HG02759 (cell line): ENCODE results near the gene BRCA2.
A peak's percentile ranks its signal among the peaks of the same experiment; 100 is the strongest.

Source experiments
- ATAC-seq: cut with Tn5 transposase; IDR thresholded peaks from one replicate; pipeline ENCODE4 v1.9.1; 2021; ENCODE audit warnings: mild to moderate bottlenecking, moderate library complexity; ENCODE audit not compliant: unreplicated experiment

BRCA2 gene

GRCh38 chr13:32315238-32316027, at the start of gene BRCA2, which contains the start of gene ZAR1L:
BRCA2 (plus strand) TSS chr13:32315508; CDS start chr13:32316461, 953 bp downstream.
ZAR1L (minus strand) TSS chr13:32315363; CDS start chr13:32311925, 3,438 bp downstream.
- ATAC-seq: peak; percentile 96

- no peak for ATAC-seq
Observed at GRCh38 chr13:32265726-32266125, 49.6 kb upstream of the BRCA2 start.

GRCh38 chr13:32266130-32266529, 49.2 kb upstream of the BRCA2 start:
- ATAC-seq: no peak

GRCh38 chr13:32267836-32268439, 47.4 kb upstream of the BRCA2 start:
- ATAC-seq: peak; percentile 97

GRCh38 chr13:32272021-32272683, 43.2 kb upstream of the BRCA2 start:
- no peak for ATAC-seq

GRCh38 chr13:32277839-32278238, 37.5 kb upstream of the BRCA2 start:
- no peak for ATAC-seq

- ATAC-seq: peak; percentile 45
Observed at GRCh38 chr13:32278426-32278825, 36.9 kb upstream of the BRCA2 start.

- ATAC-seq: no peak
Observed at GRCh38 chr13:32281096-32281495, 34.2 kb upstream of the BRCA2 start.

- ATAC-seq: no peak
Observed at GRCh38 chr13:32282096-32282711, 33.1 kb upstream of the BRCA2 start.

GRCh38 chr13:32284927-32285632, 30.2 kb upstream of the BRCA2 start:
- ATAC-seq: no peak

GRCh38 chr13:32285633-32285965, 29.7 kb upstream of the BRCA2 start:
- ATAC-seq: no peak

- no peak for ATAC-seq
Observed at GRCh38 chr13:32297206-32297605, 18.1 kb upstream of the BRCA2 start.

- ATAC-seq: no peak
Observed at GRCh38 chr13:32298695-32299094, 16.6 kb upstream of the BRCA2 start.

GRCh38 chr13:32299893-32300292, 15.4 kb upstream of the BRCA2 start:
- no peak for ATAC-seq

GRCh38 chr13:32300406-32300805, 14.9 kb upstream of the BRCA2 start:
- no peak for ATAC-seq

- ATAC-seq: no peak
Observed at GRCh38 chr13:32300920-32301319, 14.4 kb upstream of the BRCA2 start.

- ATAC-seq: no peak
Observed at GRCh38 chr13:32302461-32302860, 12.8 kb upstream of the BRCA2 start.

- ATAC-seq: no peak
Observed at GRCh38 chr13:32305646-32306045, 9.7 kb upstream of the BRCA2 start.

- peak; percentile 26 for ATAC-seq
Observed at GRCh38 chr13:32309312-32310133, 5.8 kb upstream of the BRCA2 start.

GRCh38 chr13:32310134-32310706, 5.1 kb upstream of the BRCA2 start:
- ATAC-seq: peak; percentile 65
